Measurements from ENCODE around the gene ARL2BP.

DNA sequence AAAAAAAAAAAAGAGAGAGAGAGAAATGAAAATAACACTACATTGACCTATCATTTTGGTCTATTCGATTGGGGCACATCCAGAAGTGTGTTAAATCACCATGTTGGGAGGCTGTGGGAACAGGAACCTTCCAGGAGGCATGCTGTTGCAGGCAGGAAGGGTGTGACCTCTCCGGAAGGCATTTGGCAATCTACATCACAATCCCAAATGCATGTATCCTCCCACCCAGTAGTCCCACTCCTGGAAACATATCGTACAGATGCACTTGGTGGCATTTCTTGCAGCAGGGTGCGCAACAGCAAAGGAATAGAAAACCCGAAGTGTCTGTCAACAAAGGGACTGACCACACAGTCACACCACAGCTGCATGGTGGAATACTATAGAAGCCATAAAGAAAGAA lies 31.5 kb downstream of the ARL2BP start:
- TF ChIP-seq ELF4 (CRISPR knock-in tag; IDR thresholded peaks at IDR 0.05; ENCODE audit: low read depth) = no peak
- TF ChIP-seq, protein P1, sequence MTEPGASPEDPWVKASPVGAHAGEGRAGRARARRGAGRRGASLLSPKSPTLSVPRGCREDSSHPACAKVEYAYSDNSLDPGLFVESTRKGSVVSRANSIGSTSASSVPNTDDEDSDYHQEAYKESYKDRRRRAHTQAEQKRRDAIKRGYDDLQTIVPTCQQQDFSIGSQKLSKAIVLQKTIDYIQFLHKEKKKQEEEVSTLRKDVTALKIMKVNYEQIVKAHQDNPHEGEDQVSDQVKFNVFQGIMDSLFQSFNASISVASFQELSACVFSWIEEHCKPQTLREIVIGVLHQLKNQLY (CRISPR knock-in tag; IDR thresholded peaks at IDR 0.05) = no peak
- TF ChIP-seq, protein P2, sequence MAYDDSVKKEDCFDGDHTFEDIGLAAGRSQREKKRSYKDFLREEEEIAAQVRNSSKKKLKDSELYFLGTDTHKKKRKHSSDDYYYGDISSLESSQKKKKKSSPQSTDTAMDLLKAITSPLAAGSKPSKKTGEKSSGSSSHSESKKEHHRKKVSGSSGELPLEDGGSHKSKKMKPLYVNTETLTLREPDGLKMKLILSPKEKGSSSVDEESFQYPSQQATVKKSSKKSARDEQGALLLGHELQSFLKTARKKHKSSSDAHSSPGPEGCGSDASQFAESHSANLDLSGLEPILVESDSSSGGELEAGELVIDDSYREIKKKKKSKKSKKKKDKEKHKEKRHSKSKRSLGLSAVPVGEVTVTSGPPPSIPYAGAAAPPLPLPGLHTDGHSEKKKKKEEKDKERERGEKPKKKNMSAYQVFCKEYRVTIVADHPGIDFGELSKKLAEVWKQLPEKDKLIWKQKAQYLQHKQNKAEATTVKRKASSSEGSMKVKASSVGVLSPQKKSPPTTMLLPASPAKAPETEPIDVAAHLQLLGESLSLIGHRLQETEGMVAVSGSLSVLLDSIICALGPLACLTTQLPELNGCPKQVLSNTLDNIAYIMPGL (CRISPR knock-in tag; IDR thresholded peaks at IDR 0.05) = no peak
- TF ChIP-seq, protein P3, sequence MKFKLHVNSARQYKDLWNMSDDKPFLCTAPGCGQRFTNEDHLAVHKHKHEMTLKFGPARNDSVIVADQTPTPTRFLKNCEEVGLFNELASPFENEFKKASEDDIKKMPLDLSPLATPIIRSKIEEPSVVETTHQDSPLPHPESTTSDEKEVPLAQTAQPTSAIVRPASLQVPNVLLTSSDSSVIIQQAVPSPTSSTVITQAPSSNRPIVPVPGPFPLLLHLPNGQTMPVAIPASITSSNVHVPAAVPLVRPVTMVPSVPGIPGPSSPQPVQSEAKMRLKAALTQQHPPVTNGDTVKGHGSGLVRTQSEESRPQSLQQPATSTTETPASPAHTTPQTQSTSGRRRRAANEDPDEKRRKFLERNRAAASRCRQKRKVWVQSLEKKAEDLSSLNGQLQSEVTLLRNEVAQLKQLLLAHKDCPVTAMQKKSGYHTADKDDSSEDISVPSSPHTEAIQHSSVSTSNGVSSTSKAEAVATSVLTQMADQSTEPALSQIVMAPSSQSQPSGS (CRISPR knock-in tag; IDR thresholded peaks at IDR 0.05; ENCODE audit: borderline replicate concordance, low read depth) = no peak
- no peak for TF ChIP-seq ZNF232 (CRISPR knock-in tag; IDR thresholded peaks at IDR 0.05)
- TF ChIP-seq, protein P4, sequence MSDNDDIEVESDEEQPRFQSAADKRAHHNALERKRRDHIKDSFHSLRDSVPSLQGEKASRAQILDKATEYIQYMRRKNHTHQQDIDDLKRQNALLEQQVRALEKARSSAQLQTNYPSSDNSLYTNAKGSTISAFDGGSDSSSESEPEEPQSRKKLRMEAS (CRISPR knock-in tag; IDR thresholded peaks at IDR 0.05) = no peak
- TF ChIP-seq TCF7 (CRISPR knock-in tag; IDR thresholded peaks at IDR 0.05; ENCODE audit: low read depth) = no peak
- no peak for TF ChIP-seq FOXJ3 (CRISPR knock-in tag; IDR thresholded peaks at IDR 0.05; ENCODE audit: borderline replicate concordance)
- no peak for TF ChIP-seq NFATC4 (CRISPR knock-in tag; IDR thresholded peaks at IDR 0.05)
- no peak for TF ChIP-seq TEAD1 (CRISPR knock-in tag; IDR thresholded peaks at IDR 0.05)
- TF ChIP-seq, protein P5, sequence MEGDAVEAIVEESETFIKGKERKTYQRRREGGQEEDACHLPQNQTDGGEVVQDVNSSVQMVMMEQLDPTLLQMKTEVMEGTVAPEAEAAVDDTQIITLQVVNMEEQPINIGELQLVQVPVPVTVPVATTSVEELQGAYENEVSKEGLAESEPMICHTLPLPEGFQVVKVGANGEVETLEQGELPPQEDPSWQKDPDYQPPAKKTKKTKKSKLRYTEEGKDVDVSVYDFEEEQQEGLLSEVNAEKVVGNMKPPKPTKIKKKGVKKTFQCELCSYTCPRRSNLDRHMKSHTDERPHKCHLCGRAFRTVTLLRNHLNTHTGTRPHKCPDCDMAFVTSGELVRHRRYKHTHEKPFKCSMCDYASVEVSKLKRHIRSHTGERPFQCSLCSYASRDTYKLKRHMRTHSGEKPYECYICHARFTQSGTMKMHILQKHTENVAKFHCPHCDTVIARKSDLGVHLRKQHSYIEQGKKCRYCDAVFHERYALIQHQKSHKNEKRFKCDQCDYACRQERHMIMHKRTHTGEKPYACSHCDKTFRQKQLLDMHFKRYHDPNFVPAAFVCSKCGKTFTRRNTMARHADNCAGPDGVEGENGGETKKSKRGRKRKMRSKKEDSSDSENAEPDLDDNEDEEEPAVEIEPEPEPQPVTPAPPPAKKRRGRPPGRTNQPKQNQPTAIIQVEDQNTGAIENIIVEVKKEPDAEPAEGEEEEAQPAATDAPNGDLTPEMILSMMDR (IDR thresholded peaks at IDR 0.05) = no peak
- TF ChIP-seq FOXK1 (CRISPR knock-in tag; IDR thresholded peaks at IDR 0.05) = no peak
- no peak for TF ChIP-seq SMAD4 (CRISPR knock-in tag; IDR thresholded peaks at IDR 0.05)

Measured in WTC11 (cell line).